Measurements from ENCODE around the gene UTF1. TPM values are rescaled to one million over a fixed set of nuclear protein-coding genes. Genes with fewer than 3 reads are reported as not detected.
A peak's percentile ranks its signal among the peaks of the same experiment; 100 is the strongest.

Gene UTF1
- total RNA-seq, 6 experiments from 2014 or later: not detected

DNA sequence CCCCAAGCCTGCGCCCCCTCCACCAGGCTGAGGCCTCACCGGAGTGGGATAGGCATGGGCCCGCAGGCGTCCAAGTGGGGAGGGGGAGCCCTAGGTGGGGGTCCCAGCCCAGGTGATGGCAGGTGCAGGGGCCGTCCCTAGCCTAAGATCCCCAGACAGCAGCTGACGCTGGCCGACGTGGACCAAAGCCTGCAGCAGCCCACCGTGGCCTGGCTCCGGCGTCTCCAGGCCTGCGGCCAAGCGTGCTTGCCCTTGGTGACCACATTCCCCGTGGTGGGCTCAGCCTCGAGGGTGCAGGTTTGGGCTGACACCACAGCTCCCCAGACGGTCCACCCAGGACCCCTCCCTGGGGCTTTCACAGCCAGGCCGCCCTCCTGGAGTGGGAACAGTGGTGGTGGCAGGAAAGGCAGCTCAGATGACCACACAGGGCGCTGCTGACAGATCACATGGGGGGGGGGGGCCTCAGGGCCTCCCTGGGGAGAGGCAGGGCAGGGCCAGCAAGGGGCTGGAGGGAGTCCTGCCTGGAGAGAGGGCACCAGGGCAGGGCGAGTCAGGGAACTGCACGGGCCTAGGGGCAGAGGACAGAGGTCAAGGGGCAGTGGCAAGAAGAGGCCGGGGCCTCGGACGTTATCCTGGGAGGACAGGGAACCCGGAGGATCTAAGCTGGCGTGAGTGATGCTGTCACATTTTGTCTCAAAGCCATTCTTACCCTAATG, 47.4 kb downstream of the UTF1 start:
- no peaks in the 10 kb centered on the region for H3K27me3 Mint-ChIP-seq (ENCODE audit: insufficient read depth)
- no peak for DNase-seq
- H3K4me1 Mint-ChIP-seq (ENCODE audit: low read depth): peaks cover 12% of the 10 kb centered on the region
- TF ChIP-seq CTCF (IDR thresholded peaks at IDR 0.05): no peak
- no peak overlapping the region for H3K27ac Mint-ChIP-seq
- H3K9me3 Mint-ChIP-seq: no peaks in the 10 kb centered on the region
- H3K4me3 Mint-ChIP-seq: no peak overlapping the region
- peaks cover 8% of the 10 kb centered on the region; the same call in 1 of the 2 replicates for H3K36me3 Mint-ChIP-seq (ENCODE audit: low read depth)

- DNase-seq: no peak
- Mint-ChIP-seq H3K27me3 (ENCODE audit: insufficient read depth) (no peaks in the 10 kb centered on the region), H3K27ac (peak overlapping the region; percentile 72; the same call in 1 of the 2 replicates), H3K9me3 (no peaks in the 10 kb centered on the region), H3K4me3 (peak overlapping the region; percentile 46; the same call in 1 of the 2 replicates), H3K36me3 (ENCODE audit: low read depth) (peaks cover 8% of the 10 kb centered on the region; the same call in 1 of the 2 replicates), H3K4me1 (ENCODE audit: low read depth) (peaks cover 12% of the 10 kb centered on the region)
- TF ChIP-seq CTCF (IDR thresholded peaks at IDR 0.05): no peak
Observed at GRCh38 chr10:133277993-133278576, 48.1 kb downstream of the UTF1 start.

DNA sequence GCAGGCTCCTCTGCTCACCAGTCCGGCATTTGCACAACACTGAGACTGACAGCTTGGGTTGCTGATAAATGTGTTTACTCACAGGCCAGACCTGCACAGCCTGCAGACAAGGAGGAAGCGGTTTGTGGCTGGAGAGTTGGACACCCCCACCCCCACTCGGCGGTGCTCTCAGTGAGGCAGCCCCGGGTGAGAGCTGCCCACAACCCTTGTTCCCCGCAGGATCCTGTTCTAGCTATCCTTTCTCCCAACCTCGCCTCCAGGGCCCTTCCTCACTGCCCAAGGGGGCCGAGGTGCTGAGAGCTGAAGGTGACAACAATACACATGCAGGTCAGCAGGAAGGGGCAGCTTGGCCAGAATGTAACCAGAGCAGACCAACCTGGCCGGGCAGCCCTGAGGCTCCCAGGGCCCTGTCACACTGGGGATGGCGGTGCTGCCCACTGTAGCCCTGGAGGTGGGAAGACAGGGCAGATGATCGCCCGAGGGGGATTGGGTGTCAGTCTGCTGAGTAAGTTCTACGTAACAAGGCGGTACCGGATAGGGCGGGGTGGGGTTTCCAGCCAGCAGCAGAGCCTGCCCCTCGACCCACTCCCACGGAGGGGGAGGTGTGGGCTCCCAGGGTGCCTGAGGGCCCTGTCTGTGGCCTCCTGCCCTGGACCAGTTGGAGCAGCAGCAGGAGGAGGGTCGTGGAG, 48.7 kb downstream of the UTF1 start:
- Mint-ChIP-seq H3K4me3 (peak overlapping the region; percentile 46; the same call in 1 of the 2 replicates), H3K27me3 (ENCODE audit: insufficient read depth) (no peaks in the 10 kb centered on the region), H3K4me1 (ENCODE audit: low read depth) (peaks cover 12% of the 10 kb centered on the region), H3K36me3 (ENCODE audit: low read depth) (peaks cover 8% of the 10 kb centered on the region; the same call in 1 of the 2 replicates), H3K27ac (peak overlapping the region; percentile 72; the same call in 1 of the 2 replicates), H3K9me3 (no peaks in the 10 kb centered on the region)
- DNase-seq: peak; percentile 63
- TF ChIP-seq CTCF (IDR thresholded peaks at IDR 0.05): no peak

- Mint-ChIP-seq H3K9me3 (no peaks in the 10 kb centered on the region), H3K36me3 (ENCODE audit: low read depth) (peaks cover 10% of the 10 kb centered on the region), H3K4me1 (ENCODE audit: low read depth) (peaks cover 12% of the 10 kb centered on the region), H3K27me3 (ENCODE audit: insufficient read depth) (no peaks in the 10 kb centered on the region), H3K4me3 (no peak overlapping the region), H3K27ac (peak overlapping the region; percentile 21; the same call in 1 of the 2 replicates)
- TF ChIP-seq CTCF (IDR thresholded peaks at IDR 0.05): no peak
- no peak for DNase-seq
Observed at GRCh38 chr10:133279326-133280226, 49.6 kb downstream of the UTF1 start.

All from HFFc6 (cell line).